DMS114 treated with DMSO at 0.1 percent for 48 hours (cell line): ENCODE measurements around the gene ABTB2.

Source experiments
- DNase-seq: peaks from one replicate; lab custom pipeline; 2025; ENCODE audit not compliant: unreplicated experiment; lab: John Stamatoyannopoulos, UW

The ABTB2 gene

GRCh38 chr11:34292546-34292945 is 65.3 kb downstream of the ABTB2 start:
- DNase-seq = no peak

GRCh38 chr11:34292111-34292510 is 65.7 kb downstream of the ABTB2 start:
- DNase-seq = no peak

- DNase-seq = no peak
Observed at GRCh38 chr11:34290926-34291325, 66.9 kb downstream of the ABTB2 start.

- DNase-seq = no peak
Observed at GRCh38 chr11:34288492-34288891, 69.3 kb downstream of the ABTB2 start.

GRCh38 chr11:34284811-34285481 is 72.9 kb downstream of the ABTB2 start:
- no peak for DNase-seq

GRCh38 chr11:34284156-34284555 is 73.7 kb downstream of the ABTB2 start:
- no peak for DNase-seq

GRCh38 chr11:34280945-34281872 is 76.6 kb downstream of the ABTB2 start:
- DNase-seq = no peak

- DNase-seq = no peak
Observed at GRCh38 chr11:34278693-34279297, 79.0 kb downstream of the ABTB2 start.

- DNase-seq = no peak
Observed at GRCh38 chr11:34278175-34278574, 79.6 kb downstream of the ABTB2 start.

GRCh38 chr11:34277171-34277570 is 80.6 kb downstream of the ABTB2 start:
- no peak for DNase-seq

GRCh38 chr11:34276352-34276864 is 81.4 kb downstream of the ABTB2 start:
- no peak for DNase-seq

- DNase-seq = no peak
Observed at GRCh38 chr11:34275486-34275885, 82.3 kb downstream of the ABTB2 start.

GRCh38 chr11:34274712-34275398 is 83.0 kb downstream of the ABTB2 start:
- DNase-seq = no peak

GRCh38 chr11:34273099-34273498 is 84.7 kb downstream of the ABTB2 start:
- no peak for DNase-seq

GRCh38 chr11:34271727-34272126 is 86.1 kb downstream of the ABTB2 start:
- no peak for DNase-seq

- DNase-seq = no peak
Observed at GRCh38 chr11:34270711-34271110, 87.1 kb downstream of the ABTB2 start.

GRCh38 chr11:34269694-34270245 is 88.0 kb downstream of the ABTB2 start:
- DNase-seq = no peak

- DNase-seq = no peak
Observed at GRCh38 chr11:34268906-34269430, 88.8 kb downstream of the ABTB2 start.

- DNase-seq = no peak
Observed at GRCh38 chr11:34267417-34267816, 90.4 kb downstream of the ABTB2 start.

- no peak for DNase-seq
Observed at GRCh38 chr11:34267013-34267412, 90.8 kb downstream of the ABTB2 start.
